ENCODE measurements around the gene KLHL9. TPM values are rescaled to one million over a fixed set of nuclear protein-coding genes. Genes with fewer than 3 reads are reported as not detected.
A peak's percentile ranks its signal among the peaks of the same experiment; 100 is the strongest.
"Not testable (repeated sequence)": the region's sequence is repeated elsewhere in the genome, so short reads cannot be mapped to it uniquely, and the experiment has no call there.

The KLHL9 gene
- total RNA-seq, 1 donor, result 38.4 TPM

DNA sequence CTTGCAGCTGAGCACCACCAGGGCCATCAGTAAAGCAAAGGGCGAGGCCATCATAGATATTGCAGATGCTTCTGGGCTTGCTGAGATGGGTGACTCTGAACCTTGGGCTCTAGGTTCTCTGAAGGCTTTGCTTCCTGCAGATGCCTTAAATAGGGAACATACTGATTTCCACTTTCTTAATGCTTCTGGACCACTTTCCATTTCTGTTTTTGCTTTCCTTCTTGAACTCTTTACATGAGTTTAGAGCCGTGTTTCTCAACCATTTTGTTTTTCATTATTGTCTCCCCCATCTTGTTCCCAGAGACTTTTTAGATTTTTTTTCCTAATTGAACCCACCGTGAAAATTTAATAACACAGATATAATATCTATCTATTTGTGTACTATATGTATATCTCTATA is 32.8 kb upstream of the KLHL9 start, which contains the start of gene IFNA13:
IFNA13 (minus strand) TSS at position 101 of the 400 bp plus-strand sequence; CDS start at position 54, 47 bp downstream.
- no peak within 1 kb of the TSS for H3K4me3 ChIP-seq (ENCODE audit: insufficient read depth, low read length)
- H4K20me1 ChIP-seq (ENCODE audit: insufficient read depth, low read length), result no peaks in the 10 kb centered on the region
- no peak within 1 kb of the TSS for H2AFZ ChIP-seq (ENCODE audit: low read length)
- no peaks in the 10 kb centered on the region for H3K36me3 ChIP-seq (ENCODE audit: insufficient read depth, low read length)
- no peak for DNase-seq (ENCODE audit: insufficient read length, low spot score, missing footprints)
- no peak within 1 kb of the TSS for H3K27ac ChIP-seq (ENCODE audit: low read depth, low read length)
- H3K4me2 ChIP-seq (ENCODE audit: insufficient read depth, low read length), result no peak within 1 kb of the TSS
- H3K27me3 ChIP-seq (ENCODE audit: insufficient read depth, low read length), result peaks cover 28% of the 10 kb centered on the region
- TF ChIP-seq, protein P1, sequence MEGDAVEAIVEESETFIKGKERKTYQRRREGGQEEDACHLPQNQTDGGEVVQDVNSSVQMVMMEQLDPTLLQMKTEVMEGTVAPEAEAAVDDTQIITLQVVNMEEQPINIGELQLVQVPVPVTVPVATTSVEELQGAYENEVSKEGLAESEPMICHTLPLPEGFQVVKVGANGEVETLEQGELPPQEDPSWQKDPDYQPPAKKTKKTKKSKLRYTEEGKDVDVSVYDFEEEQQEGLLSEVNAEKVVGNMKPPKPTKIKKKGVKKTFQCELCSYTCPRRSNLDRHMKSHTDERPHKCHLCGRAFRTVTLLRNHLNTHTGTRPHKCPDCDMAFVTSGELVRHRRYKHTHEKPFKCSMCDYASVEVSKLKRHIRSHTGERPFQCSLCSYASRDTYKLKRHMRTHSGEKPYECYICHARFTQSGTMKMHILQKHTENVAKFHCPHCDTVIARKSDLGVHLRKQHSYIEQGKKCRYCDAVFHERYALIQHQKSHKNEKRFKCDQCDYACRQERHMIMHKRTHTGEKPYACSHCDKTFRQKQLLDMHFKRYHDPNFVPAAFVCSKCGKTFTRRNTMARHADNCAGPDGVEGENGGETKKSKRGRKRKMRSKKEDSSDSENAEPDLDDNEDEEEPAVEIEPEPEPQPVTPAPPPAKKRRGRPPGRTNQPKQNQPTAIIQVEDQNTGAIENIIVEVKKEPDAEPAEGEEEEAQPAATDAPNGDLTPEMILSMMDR (IDR thresholded peaks at IDR 0.05; ENCODE audit: extremely low read depth, low read depth, low read length), result no peak
- H3K9me3 ChIP-seq (ENCODE audit: low read depth, low read length), result no peaks in the 10 kb centered on the region
- no peaks in the 10 kb centered on the region for H3K79me2 ChIP-seq (ENCODE audit: insufficient read depth, low read length)
- no peaks in the 10 kb centered on the region for H3K4me1 ChIP-seq (ENCODE audit: insufficient read depth, low read length)

DNA sequence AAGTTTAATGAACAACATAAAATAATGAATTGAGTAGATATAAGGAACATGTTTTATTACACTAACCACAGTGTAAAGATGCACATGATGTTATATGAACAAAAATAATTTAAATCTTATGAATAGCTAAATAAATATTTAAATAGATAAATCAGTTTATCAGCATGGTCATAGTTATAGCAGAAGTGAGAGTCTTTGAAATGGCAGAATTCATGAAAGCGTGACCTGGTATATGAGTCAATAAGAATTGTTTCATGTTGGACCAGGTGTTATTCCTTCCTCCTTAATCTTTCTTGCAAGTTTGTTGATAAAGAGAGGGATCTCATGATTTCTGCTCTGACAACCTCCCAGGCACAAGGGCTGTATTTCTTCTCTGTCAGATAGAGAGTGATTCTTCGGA is 32.0 kb upstream of the KLHL9 start:
- not testable (repeated sequence) for DNase-seq (ENCODE audit: insufficient read length, low spot score, missing footprints); H4K20me1 ChIP-seq (ENCODE audit: insufficient read depth, low read length)
- H3K27me3 ChIP-seq (ENCODE audit: insufficient read depth, low read length), result peaks cover 28% of the 10 kb centered on the region

DNA sequence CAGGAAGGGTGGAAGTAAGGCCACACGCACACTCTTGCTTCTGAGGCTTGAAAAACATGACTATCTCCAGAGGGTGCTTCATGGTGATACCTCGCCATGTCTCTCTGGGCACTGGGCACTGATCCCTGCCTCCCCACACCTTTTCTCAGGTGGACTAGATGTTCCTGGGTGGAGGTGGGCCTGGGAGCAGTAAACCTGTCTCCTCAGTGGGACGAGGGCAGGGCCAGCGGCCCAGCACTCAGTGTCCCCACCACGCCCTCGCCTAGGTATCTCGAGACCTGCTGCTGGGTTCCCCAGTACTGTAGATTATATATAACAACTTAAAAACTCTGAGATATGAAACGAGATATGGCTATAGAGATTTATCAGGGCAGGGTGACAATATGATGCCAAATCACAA is 27.1 kb upstream of the KLHL9 start:
- H3K4me1 ChIP-seq (ENCODE audit: insufficient read depth, low read length), result no peaks in the 10 kb centered on the region
- no peak for DNase-seq (ENCODE audit: insufficient read length, low spot score, missing footprints)
- no peak overlapping the region for H3K4me2 ChIP-seq (ENCODE audit: insufficient read depth, low read length)
- no peaks in the 10 kb centered on the region for H3K9me3 ChIP-seq (ENCODE audit: low read depth, low read length)
- TF ChIP-seq, protein P1 (IDR thresholded peaks at IDR 0.05; ENCODE audit: extremely low read depth, low read depth, low read length), result no peak
- H3K27me3 ChIP-seq (ENCODE audit: insufficient read depth, low read length), result peaks cover 14% of the 10 kb centered on the region
- no peak overlapping the region for H3K4me3 ChIP-seq (ENCODE audit: insufficient read depth, low read length)
- no peak overlapping the region for H2AFZ ChIP-seq (ENCODE audit: low read length)
- no peak overlapping the region for H3K27ac ChIP-seq (ENCODE audit: low read depth, low read length)
- H3K79me2 ChIP-seq (ENCODE audit: insufficient read depth, low read length), result no peaks in the 10 kb centered on the region
- no peaks in the 10 kb centered on the region for H3K36me3 ChIP-seq (ENCODE audit: insufficient read depth, low read length)
- no peaks in the 10 kb centered on the region for H4K20me1 ChIP-seq (ENCODE audit: insufficient read depth, low read length)

More for the DNA sequence above, 32.0 kb upstream of the KLHL9 start:
- not testable (repeated sequence) for H3K27ac ChIP-seq (ENCODE audit: low read depth, low read length); H3K4me1 ChIP-seq (ENCODE audit: insufficient read depth, low read length); H3K79me2 ChIP-seq (ENCODE audit: insufficient read depth, low read length); H2AFZ ChIP-seq (ENCODE audit: low read length); H3K36me3 ChIP-seq (ENCODE audit: insufficient read depth, low read length); H3K9me3 ChIP-seq (ENCODE audit: low read depth, low read length); H3K4me3 ChIP-seq (ENCODE audit: insufficient read depth, low read length); H3K4me2 ChIP-seq (ENCODE audit: insufficient read depth, low read length)

DNA sequence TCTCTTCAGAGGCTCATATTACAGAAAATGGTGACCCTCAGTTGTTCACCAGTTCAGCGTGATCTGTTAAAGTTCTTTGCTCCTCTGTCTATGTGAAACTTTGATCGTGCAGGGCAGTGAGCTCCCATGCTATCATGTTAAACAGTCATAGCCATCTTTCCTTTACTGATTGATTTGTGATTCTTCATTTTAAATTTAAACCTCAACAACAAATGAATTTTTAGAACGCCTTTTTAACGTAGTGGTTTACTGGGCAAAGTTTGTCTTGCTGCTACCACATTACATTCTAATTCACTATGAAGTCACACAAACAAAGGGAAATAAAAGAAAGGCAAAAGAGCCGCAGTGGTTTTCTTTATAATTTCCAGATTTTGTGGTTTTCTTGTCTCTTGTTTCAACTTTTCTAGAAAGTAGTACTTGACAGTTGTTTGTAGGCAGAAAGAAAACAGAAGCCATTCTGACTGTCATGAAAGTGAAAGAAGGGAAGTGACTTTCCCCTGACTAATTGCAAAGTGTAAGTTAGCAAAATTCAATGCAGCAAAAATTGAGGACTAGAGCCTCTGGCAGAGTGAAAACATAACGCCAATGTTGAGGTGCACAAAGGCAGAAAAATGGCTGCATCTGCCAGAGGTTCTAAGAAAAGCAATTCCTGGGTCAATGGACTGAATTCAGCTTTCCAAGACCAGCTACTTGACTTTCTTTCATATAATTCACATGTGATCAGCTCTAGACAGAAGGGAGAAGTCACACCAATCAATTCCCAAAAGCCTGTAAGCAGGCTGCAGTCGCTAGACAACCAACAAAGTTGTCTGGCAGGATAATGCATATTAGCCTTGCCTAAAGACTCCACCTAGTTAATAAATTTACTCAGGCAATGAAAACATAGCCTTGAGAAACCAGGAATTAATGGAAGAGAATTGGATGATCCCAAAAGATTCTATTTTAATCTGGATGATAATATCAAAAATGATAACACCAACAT is 22.6 kb upstream of the KLHL9 start:
- TF ChIP-seq, protein P1 (IDR thresholded peaks at IDR 0.05; ENCODE audit: extremely low read depth, low read depth, low read length), result no peak
- no peaks in the 10 kb centered on the region for H3K9me3 ChIP-seq (ENCODE audit: low read depth, low read length)
- DNase-seq (ENCODE audit: insufficient read length, low spot score, missing footprints), result peak; percentile 52
- H3K79me2 ChIP-seq (ENCODE audit: insufficient read depth, low read length), result no peaks in the 10 kb centered on the region
- H3K36me3 ChIP-seq (ENCODE audit: insufficient read depth, low read length), result no peaks in the 10 kb centered on the region
- peak overlapping the region; percentile 83 for H3K4me2 ChIP-seq (ENCODE audit: insufficient read depth, low read length)
- peak overlapping the region; percentile 62 for H3K4me3 ChIP-seq (ENCODE audit: insufficient read depth, low read length)
- H3K27me3 ChIP-seq (ENCODE audit: insufficient read depth, low read length), result peaks cover 17% of the 10 kb centered on the region
- no peaks in the 10 kb centered on the region for H3K4me1 ChIP-seq (ENCODE audit: insufficient read depth, low read length)
- H2AFZ ChIP-seq (ENCODE audit: low read length), result peak overlapping the region; percentile 92
- H3K27ac ChIP-seq (ENCODE audit: low read depth, low read length), result no peak overlapping the region
- H4K20me1 ChIP-seq (ENCODE audit: insufficient read depth, low read length), result no peaks in the 10 kb centered on the region
